OCI-LY7 (cell line): ENCODE data around the gene PHKB.
"Not testable (repeated sequence)": the region's sequence is repeated elsewhere in the genome, so short reads cannot be mapped to it uniquely, and the experiment has no call there.

Source experiments
- CTCF ChIP-seq: fragments of 200-600 bp; sonication (generic); conservative IDR thresholded peaks from 2 replicates; pipeline ENCODE4 v1.5.1; 2014; ENCODE audit warnings: mild to moderate bottlenecking, antibody characterized with exemption, low read length, moderate library complexity, mixed read lengths
- EZH2phosphoT487 ChIP-seq: fragments of 200-600 bp; sonication (generic); IDR thresholded peaks from 2 replicates; pipeline ENCODE4 v1.6.1; 2018; ENCODE audit warnings: low read depth, borderline replicate concordance, mild to moderate bottlenecking, mixed run types, antibody characterized with exemption, low read length, moderate library complexity, mixed read lengths

- not testable (repeated sequence) for TF ChIP-seq CTCF, EZH2phosphoT487
Observed at GRCh38 chr16:47554587-47554986, 93.5 kb downstream of the PHKB start.
